Trophoblast cell (in vitro differentiated cells and primary cell): Measurements from ENCODE around the gene AGBL5.

Experiments
- DNase-seq, 2 donors: peaks; one replicate each; pipeline ENCODE4 v3.0.0-alpha.2; 2016
- H2AFZ ChIP-seq: 2 replicates; pipeline ENCODE4 v1.6.1; 2013; ENCODE audit warnings: low read length, moderate library complexity, mild to moderate bottlenecking; ENCODE audit not compliant: insufficient read depth, poor library complexity
- H2AK5ac ChIP-seq: 2 replicates; pipeline ENCODE4 v1.6.1; 2013; ENCODE audit warnings: mild to moderate bottlenecking, low read length
- H2BK120ac ChIP-seq: 2 replicates; pipeline ENCODE4 v1.6.1; 2013; ENCODE audit warnings: low read length, mild to moderate bottlenecking, moderate library complexity; ENCODE audit not compliant: insufficient read depth, poor library complexity
- H2BK12ac ChIP-seq: 2 replicates; pipeline ENCODE4 v1.6.1; 2013; ENCODE audit warnings: mild to moderate bottlenecking, low read length, moderate library complexity
- H2BK5ac ChIP-seq: 2 replicates; pipeline ENCODE4 v1.6.1; 2013; ENCODE audit warnings: low read length, low read depth, moderate library complexity, mild to moderate bottlenecking; ENCODE audit not compliant: poor library complexity
- H3K14ac ChIP-seq: 2 replicates; pipeline ENCODE4 v1.6.1; 2013; ENCODE audit warnings: mild to moderate bottlenecking, low read length
- H3K18ac ChIP-seq: 2 replicates; pipeline ENCODE4 v1.6.1; 2013; ENCODE audit warnings: mild to moderate bottlenecking, low read length
- H3K23ac ChIP-seq: 2 replicates; pipeline ENCODE4 v1.6.1; 2013; ENCODE audit warnings: low read length
- H3K27ac ChIP-seq: 2 replicates; pipeline ENCODE4 v1.5.1; 2013; ENCODE audit warnings: low read depth, mild to moderate bottlenecking, inconsistent platforms, low read length, moderate library complexity
- H3K27me3 ChIP-seq: 2 replicates; pipeline ENCODE4 v1.6.1; 2013; ENCODE audit warnings: inconsistent platforms, mild to moderate bottlenecking, low read length, moderate library complexity; ENCODE audit not compliant: insufficient read depth
- H3K36me3 ChIP-seq, 2 experiments: 1 replicate in 1 of 2; 2 replicates in 1 of 2; pipeline ENCODE4 v1.6.1; 2013; ENCODE audit warnings: low read length in 2 of 2, mild to moderate bottlenecking in 2 of 2, moderate library complexity in 1 of 2; ENCODE audit not compliant: insufficient read depth in 2 of 2, control insufficient read depth in 1 of 2
- H3K4ac ChIP-seq: 2 replicates; pipeline ENCODE4 v1.6.1; 2013; ENCODE audit warnings: low read depth, mild to moderate bottlenecking, low read length, moderate library complexity
- H3K4me1 ChIP-seq, 2 experiments: 1 replicate in 1 of 2; 2 replicates in 1 of 2; pipeline ENCODE4 v1.6.1; 2013; ENCODE audit warnings: low read length in 2 of 2, mild to moderate bottlenecking in 2 of 2, moderate library complexity in 1 of 2; ENCODE audit not compliant: insufficient read depth in 2 of 2, control insufficient read depth in 1 of 2
- H3K4me2 ChIP-seq: 2 replicates; pipeline ENCODE4 v1.6.1; 2013; ENCODE audit warnings: inconsistent platforms, mild to moderate bottlenecking, low read length, moderate library complexity
- H3K4me3 ChIP-seq: 2 replicates; pipeline ENCODE4 v1.5.1; 2013; ENCODE audit warnings: mild to moderate bottlenecking, low read depth, low read length, inconsistent platforms
- H3K79me1 ChIP-seq: one replicate; pipeline ENCODE4 v1.6.1; 2013; ENCODE audit warnings: low read length
- H3K79me2 ChIP-seq: 2 replicates; pipeline ENCODE4 v1.6.1; 2013; ENCODE audit warnings: low read length, mild to moderate bottlenecking; ENCODE audit not compliant: control insufficient read depth, insufficient read depth, poor library complexity
- H3K9ac ChIP-seq: 2 replicates; pipeline ENCODE4 v1.6.1; 2013; ENCODE audit warnings: mild to moderate bottlenecking, low read length
- H3K9me3 ChIP-seq: 2 replicates; pipeline ENCODE4 v1.6.1; 2013; ENCODE audit warnings: low read depth, mild to moderate bottlenecking, control low read depth, inconsistent platforms, low read length; ENCODE audit not compliant: insufficient read depth
- H4K12ac ChIP-seq: 2 replicates; pipeline ENCODE4 v1.6.1; 2013; ENCODE audit warnings: low read depth, mild to moderate bottlenecking, low read length, moderate library complexity
- H4K8ac ChIP-seq: 2 replicates; pipeline ENCODE4 v1.6.1; 2013; ENCODE audit warnings: low read depth, mild to moderate bottlenecking, low read length, moderate library complexity
- H4K91ac ChIP-seq: one replicate; pipeline ENCODE4 v1.6.1; 2013; ENCODE audit warnings: low read depth, mild to moderate bottlenecking, low read length, moderate library complexity
- WGBS: extraction: QIAGEN DNeasy Blood & Tissue Kit; methylation state at CpG from one replicate; pipeline ENCODE4 v1.1.7; 2013; ENCODE audit warnings: missing lambda C conversion rate; ENCODE audit not compliant: insufficient read length, insufficient coverage; ENCODE audit errors: extremely low coverage; 5-methylcytosine and 5-hydroxymethylcytosine counted together

The AGBL5 gene

GRCh38 chr2:27042159-27042661 is 9.3 kb upstream of the AGBL5 start:
- H3K27ac ChIP-seq = no peak overlapping the region
- H3K79me1 ChIP-seq = no peaks in the 10 kb centered on the region
- H3K9ac ChIP-seq = no peak overlapping the region
- no peak overlapping the region for H3K4ac ChIP-seq
- no peak overlapping the region for H3K4me3 ChIP-seq
- no peak overlapping the region for H2BK5ac ChIP-seq
- no peak overlapping the region for H4K12ac ChIP-seq
- no peak overlapping the region for H4K91ac ChIP-seq
- H2BK12ac ChIP-seq = no peak overlapping the region
- no peak overlapping the region for H4K8ac ChIP-seq
- H2BK120ac ChIP-seq = no peak overlapping the region
- no CpG with 5 or more reads among the region's 10 CpGs for WGBS
- H3K14ac ChIP-seq = no peak overlapping the region
- no peak overlapping the region for H3K23ac ChIP-seq
- peaks cover 51 to 58% of the 10 kb centered on the region in 2 experiments for H3K36me3 ChIP-seq
- no peak overlapping the region for H2AFZ ChIP-seq
- DNase-seq = no peak
- no peak overlapping the region for H3K18ac ChIP-seq
- no peaks in the 10 kb centered on the region for H3K4me1 ChIP-seq
- no peaks in the 10 kb centered on the region for H3K79me2 ChIP-seq
- no peak overlapping the region for H3K4me2 ChIP-seq
- H2AK5ac ChIP-seq = no peak overlapping the region
- H3K27me3 ChIP-seq = no peaks in the 10 kb centered on the region
- H3K9me3 ChIP-seq = no peaks in the 10 kb centered on the region

GRCh38 chr2:27042985-27043634 is 8.4 kb upstream of the AGBL5 start:
- no peak overlapping the region for H3K4me3 ChIP-seq
- H4K8ac ChIP-seq = no peak overlapping the region
- no CpG with 5 or more reads among the region's 7 CpGs for WGBS
- H3K9me3 ChIP-seq = no peaks in the 10 kb centered on the region
- H3K18ac ChIP-seq = no peak overlapping the region
- H3K27ac ChIP-seq = no peak overlapping the region
- peaks cover 42 to 49% of the 10 kb centered on the region in 2 experiments for H3K36me3 ChIP-seq
- no peak overlapping the region for H3K23ac ChIP-seq
- H2BK120ac ChIP-seq = no peak overlapping the region
- H2AK5ac ChIP-seq = no peak overlapping the region
- no peaks in the 10 kb centered on the region for H3K79me2 ChIP-seq
- H3K9ac ChIP-seq = no peak overlapping the region
- H3K4me1 ChIP-seq = no peaks in the 10 kb centered on the region
- H4K12ac ChIP-seq = no peak overlapping the region
- no peak overlapping the region for H3K4ac ChIP-seq
- H4K91ac ChIP-seq = no peak overlapping the region
- no peak overlapping the region for H2BK5ac ChIP-seq
- no peaks in the 10 kb centered on the region for H3K79me1 ChIP-seq
- no peak overlapping the region for H2BK12ac ChIP-seq
- no peak overlapping the region for H2AFZ ChIP-seq
- no peak for DNase-seq
- no peak overlapping the region for H3K4me2 ChIP-seq
- no peak overlapping the region for H3K14ac ChIP-seq
- no peaks in the 10 kb centered on the region for H3K27me3 ChIP-seq

- Histone ChIP-seq H4K8ac (peak overlapping the region; percentile 15), H3K27me3 (no peaks in the 10 kb centered on the region), H3K79me1 (peaks cover 13% of the 10 kb centered on the region), H3K36me3 (peaks cover 8 to 14% of the 10 kb centered on the region in 2 experiments), H3K14ac (peak overlapping the region; percentile 68), H3K4me3 (peak overlapping the region; percentile 77), H3K79me2 (peaks cover 3% of the 10 kb centered on the region), H3K27ac (peak overlapping the region; percentile 50), H3K23ac (no peak overlapping the region), H2BK5ac (peak overlapping the region; percentile 37), H3K9ac (peak overlapping the region; percentile 72), H2AFZ (peak overlapping the region; percentile 53), H3K4me1 (peaks cover 3 to 10% of the 10 kb centered on the region in 2 experiments), H3K4ac (no peak overlapping the region), H3K18ac (no peak overlapping the region), H4K12ac (peak overlapping the region; percentile 70), H3K9me3 (no peaks in the 10 kb centered on the region), H4K91ac (peak overlapping the region; percentile 17), H2BK120ac (peak overlapping the region; percentile 6), H2BK12ac (peak overlapping the region; percentile 75), H3K4me2 (peak overlapping the region; percentile 69), H2AK5ac (no peak overlapping the region)
- DNase-seq = peak; percentile 47 to 68
- WGBS = no CpG with 5 or more reads among the region's 52 CpGs
These were observed 1.8 kb upstream of the AGBL5 start for GRCh38 chr2:27049422-27050280.

DNA sequence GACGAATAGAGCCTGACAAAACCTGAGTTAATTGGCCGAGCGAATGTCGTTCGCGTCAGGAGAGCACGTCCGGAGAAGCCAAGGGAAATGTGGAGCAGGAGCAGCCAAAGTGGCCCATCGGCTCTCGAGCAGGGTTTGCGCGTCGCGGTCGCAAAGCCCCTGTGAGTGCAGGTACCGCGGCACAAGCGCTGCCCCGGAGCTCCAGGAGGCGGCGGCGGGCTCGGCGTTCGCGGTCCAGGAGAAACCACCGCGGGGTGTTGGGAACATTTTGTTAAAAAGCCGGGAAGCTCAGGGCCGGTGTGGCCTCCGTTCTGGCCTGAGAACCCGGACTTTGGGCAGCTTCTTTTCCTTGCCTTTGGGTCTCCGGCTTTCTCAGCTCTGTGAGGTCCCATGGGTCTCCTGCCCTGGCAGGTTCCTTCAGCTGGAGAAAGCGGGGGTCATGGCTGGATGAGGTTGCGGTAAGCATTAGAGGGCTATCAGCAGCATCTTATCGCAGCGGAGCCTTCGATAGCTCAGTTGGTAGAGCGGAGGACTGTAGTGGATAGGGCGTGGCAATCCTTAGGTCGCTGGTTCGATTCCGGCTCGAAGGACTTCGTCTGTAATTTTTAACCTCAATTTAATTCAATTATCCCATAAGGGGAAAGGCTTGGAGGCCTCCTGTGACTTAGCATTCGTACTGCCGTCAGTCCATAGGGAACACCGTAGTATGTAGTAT is 1.0 kb upstream of the AGBL5 start:
- Histone ChIP-seq H2AK5ac (no peak overlapping the region), H4K91ac (peak overlapping the region; percentile 17)
- no CpG with 5 or more reads among the region's 48 CpGs for WGBS

More for the DNA sequence above, 1.0 kb upstream of the AGBL5 start:
- peak overlapping the region; percentile 77 for H3K4me3 ChIP-seq
- H3K9me3 ChIP-seq = no peaks in the 10 kb centered on the region
- peak overlapping the region; percentile 39 for H4K12ac ChIP-seq
- H3K27ac ChIP-seq = peak overlapping the region; percentile 50
- peak overlapping the region; percentile 23 for H3K14ac ChIP-seq
- H3K18ac ChIP-seq = no peak overlapping the region
- H3K36me3 ChIP-seq = peaks cover 13 to 22% of the 10 kb centered on the region in 2 experiments
- H2AFZ ChIP-seq = peak overlapping the region; percentile 53
- H2BK5ac ChIP-seq = peak overlapping the region; percentile 37
- H3K27me3 ChIP-seq = no peaks in the 10 kb centered on the region
- no peak overlapping the region for H2BK12ac ChIP-seq
- peaks cover 3 to 10% of the 10 kb centered on the region in 2 experiments for H3K4me1 ChIP-seq
- H3K9ac ChIP-seq = peak overlapping the region; percentile 20
- H3K79me2 ChIP-seq = peaks cover 3% of the 10 kb centered on the region
- H3K23ac ChIP-seq = no peak overlapping the region
- no peak overlapping the region for H3K4ac ChIP-seq
- H3K4me2 ChIP-seq = peak overlapping the region; percentile 69
- peak overlapping the region; percentile 6 for H2BK120ac ChIP-seq
- peak; percentile 93 to 96 for DNase-seq
- H4K8ac ChIP-seq = peak overlapping the region; percentile 15
- H3K79me1 ChIP-seq = peaks cover 15% of the 10 kb centered on the region
